Caco-2 (cell line): ENCODE results near the gene RFTN2. TPM values are rescaled to one million over a fixed set of nuclear protein-coding genes. Genes with fewer than 3 reads are reported as not detected.
"Not testable (repeated sequence)": the region's sequence is repeated elsewhere in the genome, so short reads cannot be mapped to it uniquely, and the experiment has no call there.

Source experiments
- BruUV-seq: library from RNA; stranded (reverse); fragments of 400-500 nt; replicated peaks from 2 replicates; lab custom pipeline; 2021; lab: Mats Ljungman, UMichigan
- CTCF ChIA-PET: fragments of 300-600 bp; sonication (Branson Sonifier 250); formaldehyde crosslinking; loops from one replicate; lab custom pipeline; 2022; ENCODE audit warnings: antibody characterized with exemption; lab: Charles Lee
- POLR2A ChIA-PET: fragments of 300-600 bp; sonication (Branson Sonifier 250); formaldehyde crosslinking; loops from one replicate; lab custom pipeline; 2022; ENCODE audit warnings: antibody characterized with exemption; lab: Charles Lee
- DNase-seq, 2 experiments: peaks; one replicate each; pipeline versions ENCODE4 v3.0.0 to v3.0.0-alpha.2; 2020 to 2022
- H3K27me3 ChIP-seq: replicated peaks from 2 replicates; pipeline ENCODE4 v1.6.0; 2011; ENCODE audit warnings: low read length; ENCODE audit not compliant: control insufficient read depth, insufficient read depth
- H3K36me3 ChIP-seq: 2 replicates; pipeline ENCODE4 v1.5.1; 2011; ENCODE audit warnings: low read length; ENCODE audit not compliant: control insufficient read depth, insufficient read depth
- H3K4me1 ChIP-seq: fragments of 250-450 bp; sonication (Bioruptor Pico); 2 replicates; pipeline ENCODE4 v1.5.1; 2020; ENCODE audit warnings: mild to moderate bottlenecking
- H3K4me3 ChIP-seq: 2 replicates; pipeline ENCODE4 v1.5.1; 2011; ENCODE audit warnings: low read depth, mild to moderate bottlenecking, control low read depth, low read length
- H3K9me3 ChIP-seq: fragments of 250-450 bp; sonication (Bioruptor Pico); 2 replicates; pipeline ENCODE4 v1.5.1; 2020; ENCODE audit warnings: mild to moderate bottlenecking, moderate library complexity
- H3K27ac Mint-ChIP-seq: one replicate; pipeline ENCODE4 v1.8.0; 2022; ENCODE audit warnings: mixed read lengths; ENCODE audit not compliant: unreplicated experiment
- H3K27me3 Mint-ChIP-seq: one replicate; pipeline ENCODE4 v1.8.0; 2022; ENCODE audit warnings: mixed read lengths; ENCODE audit not compliant: insufficient read depth, unreplicated experiment
- H3K36me3 Mint-ChIP-seq: one replicate; pipeline ENCODE4 v1.8.0; 2022; ENCODE audit warnings: mild to moderate bottlenecking, mixed read lengths; ENCODE audit not compliant: insufficient read depth, unreplicated experiment
- H3K4me1 Mint-ChIP-seq: one replicate; pipeline ENCODE4 v1.8.0; 2022; ENCODE audit warnings: low read depth, mixed read lengths; ENCODE audit not compliant: unreplicated experiment
- H3K4me3 Mint-ChIP-seq: one replicate; pipeline ENCODE4 v1.8.0; 2022; ENCODE audit warnings: mild to moderate bottlenecking, moderate library complexity, mixed read lengths; ENCODE audit not compliant: unreplicated experiment
- H3K9me3 Mint-ChIP-seq: one replicate; pipeline ENCODE4 v1.8.0; 2022; ENCODE audit warnings: mixed read lengths; ENCODE audit not compliant: unreplicated experiment
- CTCF ChIP-seq, 2 experiments: fragments of 200-600 bp in 1 of 2; IDR thresholded peaks; 1 replicate in 1 of 2; 2 replicates in 1 of 2; pipeline versions ENCODE4 v1.5.1 to v1.8.0; 2011 to 2022; ENCODE audit warnings: antibody characterized with exemption in 1 of 2, control low read depth in 1 of 2, inconsistent platforms in 1 of 2, low read depth in 1 of 2, low read length in 1 of 2, mild to moderate bottlenecking in 1 of 2, moderate library complexity in 1 of 2; ENCODE audit not compliant: insufficient read depth in 1 of 2, severe bottlenecking in 1 of 2, unreplicated experiment in 1 of 2
- intact Hi-C: fragments of 100-400 bp; cut with micrococcal nuclease; formaldehyde crosslinking; loops from one replicate; pipeline ENCODE4 v1.10.0; 2022; ENCODE audit not compliant: unreplicated experiment
- total RNA-seq: library from RNA; stranded (reverse); gene quantifications from 2 replicates; pipeline ENCODE4 v1.2.3, GENCODE V29; 2022

RFTN2 gene
- total RNA-seq, 1 experiment from 2014 or later, result 0.18 TPM

- no peak overlapping the region for H3K4me3 Mint-ChIP-seq
- DNase-seq, result no peak
- ChIA-PET POLR2A (no interaction called here), CTCF (no interaction called here)
- Histone ChIP-seq H3K36me3 (no peaks in the 10 kb centered on the region; the same call in 1 of the 2 replicates), H3K4me1 (no peaks in the 10 kb centered on the region), H3K9me3 (no peaks in the 10 kb centered on the region), H3K4me3 (no peak overlapping the region), H3K27me3 (no peaks in the 10 kb centered on the region)
- no peaks in the 10 kb centered on the region for H3K4me1 Mint-ChIP-seq
- H3K27ac Mint-ChIP-seq, result no peak overlapping the region
- no peaks in the 10 kb centered on the region for H3K27me3 Mint-ChIP-seq
- peaks cover 25% of the 10 kb centered on the region for H3K36me3 Mint-ChIP-seq
- BruUV-seq, result no TSS peak
- intact Hi-C loops, result no loop called here
- H3K9me3 Mint-ChIP-seq, result no peaks in the 10 kb centered on the region
- no peak for TF ChIP-seq CTCF (IDR thresholded peaks at IDR 0.05; ENCODE audit: insufficient read depth in 1 of 2, low read depth in 1 of 2, low read length in 1 of 2, severe bottlenecking in 1 of 2, unreplicated experiment in 1 of 2)
Measured at GRCh38 chr2:197555467-197555866, 119.9 kb downstream of the RFTN2 start.

DNA sequence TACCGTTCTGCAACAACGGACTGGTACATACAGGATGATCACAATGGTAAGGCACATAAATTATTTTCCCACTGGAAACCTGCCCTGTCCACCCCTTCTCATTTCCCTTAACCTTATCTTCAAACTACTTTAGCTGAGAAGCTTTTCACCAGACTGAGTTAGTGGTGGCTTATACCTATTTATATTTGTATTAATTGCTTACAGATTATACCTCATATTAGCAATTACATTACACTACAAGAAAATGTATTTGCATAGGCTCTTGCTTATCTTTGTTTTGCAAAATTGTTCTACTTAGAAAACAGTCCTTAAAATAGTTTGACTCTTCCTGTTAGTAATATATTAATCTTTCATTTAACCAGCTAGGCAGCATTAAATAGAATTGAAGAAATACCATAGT, 124.1 kb downstream of the RFTN2 start:
- H3K36me3 ChIP-seq, BruUV-seq, DNase-seq, H3K9me3 Mint-ChIP-seq, CTCF ChIA-PET, H3K27ac Mint-ChIP-seq, POLR2A ChIA-PET, intact Hi-C loops, H3K27me3 ChIP-seq, H3K4me1 ChIP-seq, H3K4me3 ChIP-seq, H3K4me3 Mint-ChIP-seq, H3K4me1 Mint-ChIP-seq, H3K9me3 ChIP-seq, H3K27me3 Mint-ChIP-seq: not testable (repeated sequence)
- peaks cover 38% of the 10 kb centered on the region for H3K36me3 Mint-ChIP-seq

DNA sequence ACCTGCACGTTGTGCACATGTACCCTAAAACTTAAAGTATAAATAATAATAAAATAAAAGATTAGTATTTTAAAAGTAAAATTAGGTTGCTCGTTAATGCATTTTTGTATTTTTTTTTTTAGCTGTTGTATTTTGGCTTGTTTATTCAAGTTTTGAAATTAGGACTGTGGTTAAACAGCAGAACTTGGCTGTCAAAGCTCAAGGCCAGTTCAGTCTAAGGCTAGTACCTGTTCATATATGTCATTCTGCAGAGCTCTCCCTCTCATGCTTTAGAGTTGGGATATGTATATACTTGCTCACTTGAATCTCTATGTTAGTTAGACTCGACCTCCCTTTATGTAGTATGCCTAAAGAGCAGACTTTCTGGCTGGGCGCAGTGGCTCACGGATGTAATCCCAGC, 126.8 kb downstream of the RFTN2 start:
- no peaks in the 10 kb centered on the region for H3K9me3 Mint-ChIP-seq
- ChIA-PET CTCF (no interaction called here), POLR2A (no interaction called here)
- no peaks in the 10 kb centered on the region for H3K36me3 ChIP-seq
- DNase-seq, result no peak
- no peaks in the 10 kb centered on the region for H3K27me3 ChIP-seq
- H3K36me3 Mint-ChIP-seq, result peaks cover 53% of the 10 kb centered on the region
- TF ChIP-seq CTCF (IDR thresholded peaks at IDR 0.05; ENCODE audit: insufficient read depth in 1 of 2, low read depth in 1 of 2, low read length in 1 of 2, severe bottlenecking in 1 of 2, unreplicated experiment in 1 of 2), result no peak
- no peaks in the 10 kb centered on the region for H3K4me1 Mint-ChIP-seq
- no peak overlapping the region for H3K27ac Mint-ChIP-seq
- intact Hi-C loops, result no loop called here
- no peaks in the 10 kb centered on the region for H3K27me3 Mint-ChIP-seq
- H3K9me3 ChIP-seq, result no peaks in the 10 kb centered on the region
- BruUV-seq, result no TSS peak
- H3K4me3 Mint-ChIP-seq, result no peak overlapping the region
- no peaks in the 10 kb centered on the region for H3K4me1 ChIP-seq
- no peak overlapping the region for H3K4me3 ChIP-seq
